Trophoblast cell (in vitro differentiated cells and primary cell): ENCODE data around the gene IMMP2L.
A peak's percentile ranks its signal among the peaks of the same experiment; 100 is the strongest.

Source experiments
- DNase-seq, 2 donors: peaks; one replicate each; pipeline ENCODE4 v3.0.0-alpha.2; 2016
- H2AFZ ChIP-seq: 2 replicates; pipeline ENCODE4 v1.6.1; 2013; ENCODE audit warnings: low read length, moderate library complexity, mild to moderate bottlenecking; ENCODE audit not compliant: insufficient read depth, poor library complexity
- H2AK5ac ChIP-seq: 2 replicates; pipeline ENCODE4 v1.6.1; 2013; ENCODE audit warnings: mild to moderate bottlenecking, low read length
- H2BK120ac ChIP-seq: 2 replicates; pipeline ENCODE4 v1.6.1; 2013; ENCODE audit warnings: low read length, mild to moderate bottlenecking, moderate library complexity; ENCODE audit not compliant: insufficient read depth, poor library complexity
- H2BK12ac ChIP-seq: 2 replicates; pipeline ENCODE4 v1.6.1; 2013; ENCODE audit warnings: mild to moderate bottlenecking, low read length, moderate library complexity
- H2BK5ac ChIP-seq: 2 replicates; pipeline ENCODE4 v1.6.1; 2013; ENCODE audit warnings: low read length, low read depth, moderate library complexity, mild to moderate bottlenecking; ENCODE audit not compliant: poor library complexity
- H3K14ac ChIP-seq: 2 replicates; pipeline ENCODE4 v1.6.1; 2013; ENCODE audit warnings: mild to moderate bottlenecking, low read length
- H3K18ac ChIP-seq: 2 replicates; pipeline ENCODE4 v1.6.1; 2013; ENCODE audit warnings: mild to moderate bottlenecking, low read length
- H3K23ac ChIP-seq: 2 replicates; pipeline ENCODE4 v1.6.1; 2013; ENCODE audit warnings: low read length
- H3K27ac ChIP-seq: 2 replicates; pipeline ENCODE4 v1.5.1; 2013; ENCODE audit warnings: low read depth, mild to moderate bottlenecking, inconsistent platforms, low read length, moderate library complexity
- H3K27me3 ChIP-seq: 2 replicates; pipeline ENCODE4 v1.6.1; 2013; ENCODE audit warnings: inconsistent platforms, mild to moderate bottlenecking, low read length, moderate library complexity; ENCODE audit not compliant: insufficient read depth
- H3K36me3 ChIP-seq, 2 experiments: 1 replicate in 1 of 2; 2 replicates in 1 of 2; pipeline ENCODE4 v1.6.1; 2013; ENCODE audit warnings: low read length in 2 of 2, mild to moderate bottlenecking in 2 of 2, moderate library complexity in 1 of 2; ENCODE audit not compliant: insufficient read depth in 2 of 2, control insufficient read depth in 1 of 2
- H3K4ac ChIP-seq: 2 replicates; pipeline ENCODE4 v1.6.1; 2013; ENCODE audit warnings: low read depth, mild to moderate bottlenecking, low read length, moderate library complexity
- H3K4me1 ChIP-seq, 2 experiments: 1 replicate in 1 of 2; 2 replicates in 1 of 2; pipeline ENCODE4 v1.6.1; 2013; ENCODE audit warnings: low read length in 2 of 2, mild to moderate bottlenecking in 2 of 2, moderate library complexity in 1 of 2; ENCODE audit not compliant: insufficient read depth in 2 of 2, control insufficient read depth in 1 of 2
- H3K4me2 ChIP-seq: 2 replicates; pipeline ENCODE4 v1.6.1; 2013; ENCODE audit warnings: inconsistent platforms, mild to moderate bottlenecking, low read length, moderate library complexity
- H3K4me3 ChIP-seq: 2 replicates; pipeline ENCODE4 v1.5.1; 2013; ENCODE audit warnings: mild to moderate bottlenecking, low read depth, low read length, inconsistent platforms
- H3K79me1 ChIP-seq: one replicate; pipeline ENCODE4 v1.6.1; 2013; ENCODE audit warnings: low read length
- H3K79me2 ChIP-seq: 2 replicates; pipeline ENCODE4 v1.6.1; 2013; ENCODE audit warnings: low read length, mild to moderate bottlenecking; ENCODE audit not compliant: control insufficient read depth, insufficient read depth, poor library complexity
- H3K9ac ChIP-seq: 2 replicates; pipeline ENCODE4 v1.6.1; 2013; ENCODE audit warnings: mild to moderate bottlenecking, low read length
- H3K9me3 ChIP-seq: 2 replicates; pipeline ENCODE4 v1.6.1; 2013; ENCODE audit warnings: low read depth, mild to moderate bottlenecking, control low read depth, inconsistent platforms, low read length; ENCODE audit not compliant: insufficient read depth
- H4K12ac ChIP-seq: 2 replicates; pipeline ENCODE4 v1.6.1; 2013; ENCODE audit warnings: low read depth, mild to moderate bottlenecking, low read length, moderate library complexity
- H4K8ac ChIP-seq: 2 replicates; pipeline ENCODE4 v1.6.1; 2013; ENCODE audit warnings: low read depth, mild to moderate bottlenecking, low read length, moderate library complexity
- H4K91ac ChIP-seq: one replicate; pipeline ENCODE4 v1.6.1; 2013; ENCODE audit warnings: low read depth, mild to moderate bottlenecking, low read length, moderate library complexity
- WGBS: extraction: QIAGEN DNeasy Blood & Tissue Kit; methylation state at CpG from one replicate; pipeline ENCODE4 v1.1.7; 2013; ENCODE audit warnings: missing lambda C conversion rate; ENCODE audit not compliant: insufficient read length, insufficient coverage; ENCODE audit errors: extremely low coverage; 5-methylcytosine and 5-hydroxymethylcytosine counted together

IMMP2L gene

DNA sequence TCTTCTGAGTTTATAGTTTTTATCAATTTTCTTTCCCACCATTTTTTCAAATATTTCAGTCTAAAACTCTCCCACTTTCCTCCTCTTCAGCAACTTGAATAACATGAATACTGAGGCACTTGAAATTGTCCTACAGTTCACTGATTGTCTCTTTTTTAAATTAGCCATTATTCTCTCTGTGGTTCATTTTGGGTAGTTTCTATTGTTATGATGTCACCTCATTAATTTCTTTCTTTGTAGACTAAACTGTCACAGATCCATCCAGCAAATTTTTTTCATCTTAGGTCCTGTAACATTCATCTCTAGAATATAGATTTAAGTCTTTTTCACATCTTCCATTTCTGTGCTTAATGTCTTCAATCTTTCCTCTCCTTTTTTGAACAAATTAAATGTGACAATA lies 326.6 kb downstream of the IMMP2L start:
- Histone ChIP-seq H3K9me3 (no peaks in the 10 kb centered on the region), H3K14ac (no peak overlapping the region), H3K4me2 (no peak overlapping the region), H3K4ac (no peak overlapping the region), H2BK120ac (no peak overlapping the region), H2AK5ac (no peak overlapping the region), H3K79me1 (no peaks in the 10 kb centered on the region), H3K4me1 (no peaks in the 10 kb centered on the region), H2BK5ac (no peak overlapping the region), H4K12ac (no peak overlapping the region), H4K8ac (no peak overlapping the region), H3K27me3 (no peaks in the 10 kb centered on the region), H3K23ac (no peak overlapping the region), H3K79me2 (no peaks in the 10 kb centered on the region), H3K36me3 (no peaks in the 10 kb centered on the region), H3K4me3 (no peak overlapping the region), H4K91ac (no peak overlapping the region), H3K27ac (no peak overlapping the region), H2BK12ac (no peak overlapping the region), H3K18ac (no peak overlapping the region), H3K9ac (no peak overlapping the region), H2AFZ (no peak overlapping the region)
- no peak for DNase-seq

DNA sequence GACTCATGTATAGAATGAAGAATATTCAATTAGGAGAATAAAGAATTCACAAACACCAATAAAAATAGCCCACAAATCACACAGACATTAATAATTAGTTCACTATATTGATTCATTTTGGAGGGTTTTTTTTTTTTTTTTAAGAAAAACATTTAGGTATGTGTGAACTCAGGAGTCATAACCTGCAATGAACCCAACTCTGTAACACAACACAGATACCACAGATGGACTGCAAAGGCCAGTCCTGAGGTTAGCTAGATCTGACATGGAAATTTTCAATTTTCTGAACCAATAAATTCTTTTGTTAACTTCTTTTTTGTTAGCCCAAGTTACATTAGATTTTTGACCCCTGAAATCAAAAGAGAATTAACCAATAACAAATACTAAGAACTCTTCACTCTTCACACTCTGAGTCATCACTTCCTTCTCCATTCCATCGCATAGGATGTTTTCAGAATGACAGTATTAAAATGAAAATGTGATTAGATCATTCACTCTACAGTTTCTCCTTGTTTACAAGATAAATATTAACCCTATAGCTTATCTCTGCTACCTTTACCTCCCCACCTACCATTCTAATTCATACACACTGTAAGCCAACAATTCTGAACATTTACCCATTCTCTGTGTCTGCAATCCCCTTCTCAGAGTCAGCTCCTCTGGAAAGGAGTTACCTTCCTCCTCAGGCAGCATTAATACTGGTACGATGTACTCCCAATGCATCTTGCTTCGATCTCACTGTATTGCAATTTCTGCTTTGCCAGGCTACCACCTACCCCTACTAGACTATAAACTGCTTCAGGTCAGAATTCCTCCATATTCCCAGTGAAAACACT lies 329.8 kb downstream of the IMMP2L start:
- H3K9me3 ChIP-seq, result no peaks in the 10 kb centered on the region
- no peak overlapping the region for H3K18ac ChIP-seq
- H2AK5ac ChIP-seq, result no peak overlapping the region
- H3K27ac ChIP-seq, result no peak overlapping the region
- H2BK120ac ChIP-seq, result no peak overlapping the region
- no peak overlapping the region for H3K9ac ChIP-seq
- H3K79me1 ChIP-seq, result no peaks in the 10 kb centered on the region
- no CpG with 5 or more reads among the region's 3 CpGs for WGBS
- H4K8ac ChIP-seq, result no peak overlapping the region
- H2BK12ac ChIP-seq, result no peak overlapping the region
- H3K4ac ChIP-seq, result no peak overlapping the region
- no peaks in the 10 kb centered on the region for H3K79me2 ChIP-seq
- H4K12ac ChIP-seq, result no peak overlapping the region
- H3K14ac ChIP-seq, result no peak overlapping the region
- H3K4me3 ChIP-seq, result no peak overlapping the region
- H2BK5ac ChIP-seq, result no peak overlapping the region
- H3K36me3 ChIP-seq, result no peaks in the 10 kb centered on the region
- H3K4me1 ChIP-seq, result no peaks in the 10 kb centered on the region
- no peak overlapping the region for H4K91ac ChIP-seq
- peak in 1 of 2 donors; percentile 71 for DNase-seq
- no peak overlapping the region for H3K4me2 ChIP-seq
- no peaks in the 10 kb centered on the region for H3K27me3 ChIP-seq
- no peak overlapping the region for H2AFZ ChIP-seq
- no peak overlapping the region for H3K23ac ChIP-seq

DNA sequence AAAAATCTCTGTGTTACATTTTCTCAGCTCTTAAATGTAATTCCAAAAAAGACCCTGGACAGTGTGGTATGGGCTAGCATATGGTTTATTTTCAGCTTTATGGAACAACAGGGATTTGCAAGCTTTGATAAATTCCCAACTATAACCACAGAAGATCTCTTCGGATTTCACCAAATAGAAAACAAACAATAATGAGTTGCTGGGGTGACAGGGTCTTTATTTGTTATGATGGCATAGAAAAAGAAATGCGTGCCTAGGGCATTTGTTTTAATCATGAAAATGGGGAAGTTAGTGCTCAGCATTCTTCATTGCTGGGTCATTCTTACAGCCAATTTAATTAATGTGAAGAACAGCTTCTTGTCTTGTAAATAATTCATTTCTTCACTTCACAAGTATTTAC lies 332.4 kb downstream of the IMMP2L start:
- H3K36me3 ChIP-seq, result no peaks in the 10 kb centered on the region
- no peak overlapping the region for H3K27ac ChIP-seq
- H3K23ac ChIP-seq, result no peak overlapping the region
- no peak overlapping the region for H4K12ac ChIP-seq
- no peak overlapping the region for H3K18ac ChIP-seq
- no peak overlapping the region for H4K91ac ChIP-seq
- H3K4me2 ChIP-seq, result no peak overlapping the region
- H3K9ac ChIP-seq, result no peak overlapping the region
- no CpG with 5 or more reads among the region's 2 CpGs for WGBS
- no peaks in the 10 kb centered on the region for H3K79me2 ChIP-seq
- H3K4me3 ChIP-seq, result no peak overlapping the region
- H2BK120ac ChIP-seq, result no peak overlapping the region
- H3K79me1 ChIP-seq, result no peaks in the 10 kb centered on the region
- no peaks in the 10 kb centered on the region for H3K27me3 ChIP-seq
- no peak overlapping the region for H2BK5ac ChIP-seq
- H3K4me1 ChIP-seq, result no peaks in the 10 kb centered on the region
- H4K8ac ChIP-seq, result no peak overlapping the region
- H2AK5ac ChIP-seq, result no peak overlapping the region
- peak; percentile 44 to 83 for DNase-seq
- no peak overlapping the region for H2BK12ac ChIP-seq
- no peaks in the 10 kb centered on the region for H3K9me3 ChIP-seq
- no peak overlapping the region for H3K14ac ChIP-seq
- no peak overlapping the region for H3K4ac ChIP-seq
- H2AFZ ChIP-seq, result no peak overlapping the region

GRCh38 chr7:111229181-111229740 lies 333.0 kb downstream of the IMMP2L start:
- Histone ChIP-seq H2BK5ac (no peak overlapping the region), H3K9me3 (no peaks in the 10 kb centered on the region)

More at GRCh38 chr7:111229181-111229740, 333.0 kb downstream of the IMMP2L start:
- WGBS, result no CpG with 5 or more reads among the region's 4 CpGs
- H2AK5ac ChIP-seq, result no peak overlapping the region
- no peak overlapping the region for H4K8ac ChIP-seq
- no peaks in the 10 kb centered on the region for H3K27me3 ChIP-seq
- H3K4ac ChIP-seq, result no peak overlapping the region
- H3K27ac ChIP-seq, result no peak overlapping the region
- H3K36me3 ChIP-seq, result no peaks in the 10 kb centered on the region
- no peak overlapping the region for H3K9ac ChIP-seq
- H3K23ac ChIP-seq, result no peak overlapping the region
- H3K4me2 ChIP-seq, result no peak overlapping the region
- no peak overlapping the region for H3K14ac ChIP-seq
- H4K12ac ChIP-seq, result no peak overlapping the region
- H2AFZ ChIP-seq, result no peak overlapping the region
- no peaks in the 10 kb centered on the region for H3K79me1 ChIP-seq
- H3K79me2 ChIP-seq, result no peaks in the 10 kb centered on the region
- no peak overlapping the region for H2BK120ac ChIP-seq
- no peak overlapping the region for H3K18ac ChIP-seq
- no peak overlapping the region for H3K4me3 ChIP-seq
- DNase-seq, result peak; percentile 32 to 94
- no peaks in the 10 kb centered on the region for H3K4me1 ChIP-seq
- no peak overlapping the region for H4K91ac ChIP-seq
- H2BK12ac ChIP-seq, result no peak overlapping the region
